Naive B cell (primary cell): ENCODE results near the gene CASP1. TPM values are rescaled to one million over a fixed set of nuclear protein-coding genes. Genes with fewer than 3 reads are reported as not detected.
A peak's percentile ranks its signal among the peaks of the same experiment; 100 is the strongest.
"Not testable (repeated sequence)": the region's sequence is repeated elsewhere in the genome, so short reads cannot be mapped to it uniquely, and the experiment has no call there.

Source experiments
- ATAC-seq, 2 donors: fragments of 150-1000 bp; cut with Tn5 transposase; 2 replicates each; pipeline ENCODE4 v1.10.0; 2021; ENCODE audit warnings: low read depth in 2 of 2, mild to moderate bottlenecking in 2 of 2, moderate library complexity in 2 of 2
- DNase-seq: peaks from one replicate; pipeline ENCODE4 v3.0.0; 2022
- H3K27ac Mint-ChIP-seq, 6 donors: one replicate each; pipeline ENCODE4 v1.8.0; 2020 to 2022; ENCODE audit warnings: mild to moderate bottlenecking in 6 of 6, mixed read lengths in 6 of 6, moderate library complexity in 5 of 6, inconsistent platforms in 2 of 6
- H3K27me3 Mint-ChIP-seq, 3 donors: one replicate each; pipeline ENCODE4 v1.8.0; 2021 to 2022; ENCODE audit warnings: mixed read lengths in 3 of 3, mild to moderate bottlenecking in 1 of 3
- H3K36me3 Mint-ChIP-seq, 2 donors: one replicate each; pipeline ENCODE4 v1.8.0; 2020 to 2022; ENCODE audit warnings: mixed read lengths in 2 of 2, inconsistent platforms in 1 of 2, mild to moderate bottlenecking in 1 of 2
- H3K4me1 Mint-ChIP-seq, 3 donors: one replicate each; pipeline ENCODE4 v1.8.0; 2020 to 2022; ENCODE audit warnings: mixed read lengths in 3 of 3, inconsistent platforms in 1 of 3, mild to moderate bottlenecking in 1 of 3, moderate library complexity in 1 of 3
- H3K4me3 Mint-ChIP-seq, 8 donors: one replicate each; pipeline ENCODE4 v1.8.0; 2020 to 2022; ENCODE audit warnings: mild to moderate bottlenecking in 8 of 8, mixed read lengths in 8 of 8, moderate library complexity in 8 of 8, inconsistent platforms in 2 of 8
- H3K9me3 Mint-ChIP-seq, 7 donors: one replicate each; pipeline ENCODE4 v1.8.0; 2020 to 2022; ENCODE audit warnings: mixed read lengths in 7 of 7, mild to moderate bottlenecking in 5 of 7, inconsistent platforms in 2 of 7, moderate library complexity in 1 of 7
- polyA plus RNA-seq, 6 donors: library from polyadenylated mRNA; unstranded; fragments of 300-500 nt; fragmentation: Illumina TruSeq; gene quantifications; one replicate each; pipeline ENCODE4 v1.2.3, GENCODE V29; 2021; ENCODE audit warnings: low read depth in 6 of 6

The CASP1 gene
- polyA plus RNA-seq, 6 donors from 2014 or later, result 64.3 to 96.3 (median 73.6) TPM

DNA sequence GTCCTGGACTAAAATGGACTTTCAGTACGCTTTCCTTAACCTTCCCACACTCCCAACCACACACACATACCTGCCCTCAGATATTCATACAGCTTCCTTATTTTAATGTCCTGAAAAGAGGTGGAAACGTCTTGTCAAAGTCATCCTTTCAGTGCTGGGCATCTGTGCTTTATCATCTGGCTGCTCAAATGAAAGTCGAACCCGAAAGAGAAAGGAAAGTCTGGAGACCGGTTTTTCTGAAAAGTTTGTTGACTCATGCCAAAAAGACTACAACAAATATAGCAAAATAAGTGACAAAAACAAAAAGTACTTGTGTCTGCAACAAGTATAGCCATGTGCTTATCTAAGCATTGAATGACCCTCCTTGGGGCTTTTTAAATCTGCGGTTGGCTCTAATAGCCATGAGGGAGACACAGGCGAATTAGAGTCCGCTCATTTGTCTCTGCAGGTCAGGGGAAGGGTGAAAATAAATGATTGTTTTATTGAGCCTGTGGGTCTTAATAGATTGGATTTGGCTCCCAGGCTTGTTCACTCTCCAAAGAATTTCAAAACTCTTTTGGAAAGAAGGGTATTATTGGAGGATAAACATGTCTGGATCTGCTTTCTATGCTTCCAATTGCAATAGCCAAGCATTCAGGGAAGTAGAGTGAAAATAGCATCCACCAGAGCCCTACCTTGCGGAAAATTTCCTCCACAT, 28.4 kb upstream of the CASP1 start:
- not testable (repeated sequence) for H3K27me3 Mint-ChIP-seq, H3K36me3 Mint-ChIP-seq, H3K4me1 Mint-ChIP-seq, H3K9me3 Mint-ChIP-seq, H3K27ac Mint-ChIP-seq, H3K4me3 Mint-ChIP-seq, DNase-seq, ATAC-seq

DNA sequence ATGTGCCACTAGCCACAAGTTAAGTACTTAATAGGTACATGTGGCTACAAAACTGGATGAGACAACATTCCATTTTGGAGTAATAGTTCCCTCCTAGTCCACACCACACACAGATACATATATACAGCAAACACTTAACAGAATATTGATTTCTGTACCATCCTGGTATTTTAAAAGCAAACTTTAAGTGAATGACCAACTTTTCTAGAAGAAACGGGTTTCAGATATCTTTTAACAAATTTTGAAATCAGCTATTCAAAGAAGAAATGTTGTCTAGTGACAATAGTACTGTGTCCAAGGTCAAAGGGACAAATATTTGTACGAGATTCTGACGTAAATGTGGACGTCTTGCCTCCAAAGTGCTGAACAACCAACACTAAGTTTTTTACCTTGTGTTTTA, 22.5 kb upstream of the CASP1 start:
- DNase-seq, result no peak
- Mint-ChIP-seq H3K4me1 (no peaks in the 10 kb centered on the region), H3K27ac (no peak overlapping the region), H3K36me3 (no peaks in the 10 kb centered on the region), H3K9me3 (no peaks in the 10 kb centered on the region), H3K27me3 (peaks cover 0 to 7% (median 0%) of the 10 kb centered on the region in 3 donors), H3K4me3 (no peak overlapping the region)
- ATAC-seq, result no peak

DNA sequence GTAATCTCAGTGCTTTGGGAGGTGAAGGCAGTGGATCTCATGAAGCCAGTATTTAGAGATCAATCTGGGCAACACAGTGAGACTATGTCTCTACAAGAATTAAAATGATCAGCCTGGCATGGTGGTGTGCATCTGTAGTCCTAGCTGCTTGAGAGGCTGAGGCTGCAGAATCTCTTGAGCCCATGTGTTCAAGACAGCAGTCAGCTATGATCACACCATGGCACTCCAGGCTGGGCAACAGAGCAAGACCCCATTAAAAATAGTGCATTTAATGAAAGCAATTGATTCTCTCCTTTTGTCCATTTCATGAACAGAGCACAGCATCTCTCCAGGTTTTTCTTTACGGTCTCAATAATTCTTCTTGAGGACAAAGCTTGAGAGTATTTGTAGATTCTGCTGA, 21.5 kb upstream of the CASP1 start:
- no peak for ATAC-seq
- no peaks in the 10 kb centered on the region for H3K36me3 Mint-ChIP-seq
- H3K4me3 Mint-ChIP-seq, result no peak overlapping the region
- H3K9me3 Mint-ChIP-seq, result no peaks in the 10 kb centered on the region
- no peak overlapping the region for H3K27ac Mint-ChIP-seq
- peaks cover 0 to 7% (median 0%) of the 10 kb centered on the region in 3 donors for H3K27me3 Mint-ChIP-seq
- no peaks in the 10 kb centered on the region for H3K4me1 Mint-ChIP-seq
- no peak for DNase-seq

DNA sequence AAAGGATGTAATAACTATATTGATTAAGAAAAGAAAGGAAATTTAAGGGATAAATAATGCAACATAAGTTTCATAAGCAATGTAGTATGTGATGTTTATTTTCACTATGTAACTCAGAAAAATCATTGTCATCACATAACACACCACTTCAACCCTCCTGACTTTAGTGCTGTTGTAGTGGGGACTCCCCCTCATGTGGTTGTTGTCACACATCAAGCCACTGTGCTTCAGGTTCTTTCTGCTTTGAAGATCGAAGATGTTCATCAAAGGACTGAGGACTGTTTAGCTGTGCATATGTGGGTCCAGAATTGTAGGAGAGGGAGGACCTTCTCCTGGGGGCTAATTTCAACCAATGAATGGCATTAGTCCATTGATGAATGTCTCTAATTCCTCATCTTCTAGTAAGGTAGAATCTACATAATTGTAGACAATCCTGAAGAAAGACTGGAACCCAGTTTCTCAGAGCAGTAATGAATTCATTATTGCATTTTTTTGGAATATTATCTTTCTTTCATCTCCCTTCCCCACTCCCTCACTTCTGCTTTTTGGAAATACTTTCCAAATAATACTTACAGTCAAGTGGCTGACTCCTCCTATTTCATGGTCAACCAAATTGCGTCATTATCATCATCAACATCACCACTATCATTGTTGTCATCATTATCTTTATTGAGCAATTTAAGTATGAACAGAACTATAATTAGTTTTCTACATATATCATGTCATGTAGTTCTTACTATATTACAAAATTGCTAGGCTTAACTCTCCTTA, 20.0 kb upstream of the CASP1 start:
- H3K36me3 Mint-ChIP-seq, result no peaks in the 10 kb centered on the region
- H3K4me3 Mint-ChIP-seq, result no peak overlapping the region
- DNase-seq (no peak), ATAC-seq (no peak)
- no peaks in the 10 kb centered on the region for H3K4me1 Mint-ChIP-seq
- H3K27ac Mint-ChIP-seq, result no peak overlapping the region
- no peaks in the 10 kb centered on the region for H3K9me3 Mint-ChIP-seq
- H3K27me3 Mint-ChIP-seq, result peaks cover 0 to 7% (median 0%) of the 10 kb centered on the region in 3 donors

DNA sequence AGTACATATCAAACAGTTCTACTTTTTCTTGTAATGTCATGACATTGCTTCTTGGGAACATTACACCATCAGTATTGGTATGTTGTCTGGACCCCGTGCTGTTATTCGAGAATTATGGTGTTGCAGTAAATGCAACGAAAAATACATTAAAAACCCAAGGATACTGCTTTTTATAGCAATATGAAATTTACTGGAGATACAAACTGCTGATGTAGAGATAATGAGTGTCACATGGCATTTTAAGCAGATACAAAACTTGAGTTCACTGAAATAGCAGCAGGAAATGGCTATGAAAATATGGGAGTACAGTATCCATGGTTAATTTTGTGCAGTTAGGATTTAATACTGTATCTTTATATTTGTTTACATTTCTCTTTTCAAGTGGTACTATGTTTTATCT, 17.5 kb upstream of the CASP1 start:
- no peak for DNase-seq
- Mint-ChIP-seq H3K9me3 (no peaks in the 10 kb centered on the region), H3K4me3 (no peak overlapping the region), H3K36me3 (no peaks in the 10 kb centered on the region), H3K27me3 (peaks cover 0 to 7% (median 0%) of the 10 kb centered on the region in 3 donors), H3K27ac (no peak overlapping the region), H3K4me1 (no peaks in the 10 kb centered on the region)
- no peak for ATAC-seq

DNA sequence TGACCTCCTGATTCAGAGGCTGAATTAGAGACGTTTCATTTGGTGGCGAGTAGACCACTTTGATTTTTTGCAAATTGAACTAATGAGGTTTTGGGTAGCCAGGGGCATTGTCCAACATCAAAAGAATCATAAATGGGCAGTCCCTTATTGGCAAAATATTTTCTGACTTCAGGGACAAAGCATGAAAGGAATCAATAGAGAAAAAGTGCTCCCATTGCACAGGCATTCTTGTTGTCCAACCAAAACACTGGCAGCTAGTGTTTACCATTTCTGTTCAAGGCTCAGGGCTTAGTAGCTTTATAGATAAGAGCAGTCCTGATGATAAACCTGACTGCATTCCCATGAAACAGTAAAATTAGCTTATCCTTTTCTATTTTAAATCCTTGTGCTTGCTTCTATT, 16.6 kb upstream of the CASP1 start:
- H3K4me3 Mint-ChIP-seq, result no peak overlapping the region
- no peak overlapping the region for H3K27ac Mint-ChIP-seq
- H3K4me1 Mint-ChIP-seq, result no peaks in the 10 kb centered on the region
- DNase-seq (no peak), ATAC-seq (no peak)
- H3K36me3 Mint-ChIP-seq, result no peaks in the 10 kb centered on the region
- peaks cover 0 to 2% (median 0%) of the 10 kb centered on the region in 3 donors for H3K27me3 Mint-ChIP-seq
- no peaks in the 10 kb centered on the region for H3K9me3 Mint-ChIP-seq

DNA sequence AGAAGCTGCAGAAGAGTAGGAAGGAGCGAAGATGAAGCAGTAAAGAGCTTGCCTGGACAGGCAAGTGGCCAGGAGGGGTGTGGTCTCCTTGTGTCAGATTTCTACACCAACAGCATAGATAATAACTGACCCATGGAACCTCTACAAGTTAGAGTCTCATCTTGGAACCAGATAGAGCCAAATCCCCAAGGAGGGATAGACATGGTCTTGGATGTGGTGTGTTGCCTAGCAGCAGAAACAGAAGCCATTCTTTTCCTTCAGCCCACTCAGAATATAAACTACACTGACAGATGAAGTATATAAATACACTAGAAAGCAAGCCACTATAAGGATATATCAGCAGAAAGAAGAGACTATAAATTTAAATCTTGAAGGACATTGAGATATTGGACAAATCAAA, 14.5 kb upstream of the CASP1 start:
- Mint-ChIP-seq H3K9me3 (no peaks in the 10 kb centered on the region), H3K27me3 (no peaks in the 10 kb centered on the region), H3K4me3 (no peak overlapping the region), H3K36me3 (no peaks in the 10 kb centered on the region), H3K4me1 (peaks cover 13 to 15% (median 14%) of the 10 kb centered on the region in 3 donors), H3K27ac (no peak overlapping the region)
- no peak for ATAC-seq
- no peak for DNase-seq

DNA sequence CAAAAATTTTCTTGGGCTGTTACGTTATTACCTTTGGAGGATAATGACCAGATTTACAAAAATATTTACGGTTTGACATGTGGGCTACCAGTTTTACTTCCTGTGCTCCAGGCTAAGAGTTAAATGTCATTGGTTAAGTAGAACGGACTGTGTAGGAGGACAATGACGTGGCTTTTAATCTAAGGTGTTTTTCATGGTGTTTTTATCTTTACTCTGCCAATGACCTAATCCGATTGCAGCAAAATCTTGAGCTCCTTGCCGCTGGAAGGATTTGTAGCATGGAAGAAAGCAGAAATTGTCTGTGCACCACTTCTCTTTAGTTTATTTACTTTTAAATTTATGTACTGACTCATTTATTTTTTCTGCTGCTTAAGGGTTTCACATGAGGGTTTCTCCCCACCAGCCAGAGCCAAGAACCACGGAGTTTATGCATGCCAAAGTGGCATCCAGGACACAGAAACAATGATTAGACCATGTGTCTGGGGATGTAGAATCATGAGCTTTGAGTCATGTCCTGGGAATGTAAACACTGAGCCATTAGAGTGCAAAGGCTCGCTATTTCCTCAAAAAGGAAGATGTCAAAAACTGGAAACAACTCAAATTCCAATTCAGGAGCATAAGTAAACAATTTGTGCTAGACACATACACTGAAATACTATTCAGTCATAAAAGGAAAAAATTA, 12.1 kb upstream of the CASP1 start:
- peak overlapping the region in 2 of 6 donors; percentile 7 to 47 for H3K27ac Mint-ChIP-seq
- no peaks in the 10 kb centered on the region for H3K27me3 Mint-ChIP-seq
- H3K4me1 Mint-ChIP-seq, result peaks cover 32 to 37% (median 32%) of the 10 kb centered on the region in 3 donors
- DNase-seq (no peak), ATAC-seq (no peak)
- H3K4me3 Mint-ChIP-seq, result no peak overlapping the region
- H3K36me3 Mint-ChIP-seq, result peaks cover 5 to 8% of the 10 kb centered on the region in 2 donors
- no peaks in the 10 kb centered on the region for H3K9me3 Mint-ChIP-seq

DNA sequence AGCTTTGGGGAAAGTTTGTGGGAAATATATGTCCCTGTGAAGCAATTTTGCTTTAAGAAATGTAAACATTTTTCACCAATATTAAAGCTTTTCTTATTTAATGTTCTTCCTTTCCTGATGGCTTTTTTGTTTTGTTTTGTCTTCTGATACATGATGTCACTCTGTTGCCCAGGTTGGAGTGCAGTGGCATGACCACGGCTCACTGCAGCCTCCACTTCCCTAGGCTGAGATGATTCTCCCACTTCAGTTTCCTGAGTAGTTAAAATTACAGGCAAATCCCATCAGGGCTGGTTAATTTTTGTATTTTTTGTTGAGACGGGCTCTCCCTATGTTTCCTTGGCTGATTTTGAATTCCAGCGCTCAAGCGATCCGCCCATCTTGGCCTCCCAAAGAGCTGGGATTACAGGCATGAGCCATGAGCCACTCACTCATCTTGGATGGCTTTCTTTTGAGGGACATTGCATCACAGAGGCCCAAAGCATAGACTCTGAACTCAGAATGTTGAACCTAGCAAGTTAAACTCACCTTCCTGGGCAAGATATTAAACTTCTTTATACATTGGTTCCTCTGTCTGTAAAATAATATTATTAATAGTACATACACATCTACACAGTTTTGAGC, 10.8 kb upstream of the CASP1 start:
- Mint-ChIP-seq H3K27me3 (no peaks in the 10 kb centered on the region), H3K4me3 (peak overlapping the region; percentile 47 to 98 (median 77)), H3K4me1 (peaks cover 37 to 46% (median 42%) of the 10 kb centered on the region in 3 donors), H3K36me3 (peaks cover 17 to 20% of the 10 kb centered on the region in 2 donors), H3K9me3 (no peaks in the 10 kb centered on the region), H3K27ac (peak overlapping the region in 4 of 6 donors; percentile 54 to 93 (median 80))
- ATAC-seq (no peak), DNase-seq (no peak)

DNA sequence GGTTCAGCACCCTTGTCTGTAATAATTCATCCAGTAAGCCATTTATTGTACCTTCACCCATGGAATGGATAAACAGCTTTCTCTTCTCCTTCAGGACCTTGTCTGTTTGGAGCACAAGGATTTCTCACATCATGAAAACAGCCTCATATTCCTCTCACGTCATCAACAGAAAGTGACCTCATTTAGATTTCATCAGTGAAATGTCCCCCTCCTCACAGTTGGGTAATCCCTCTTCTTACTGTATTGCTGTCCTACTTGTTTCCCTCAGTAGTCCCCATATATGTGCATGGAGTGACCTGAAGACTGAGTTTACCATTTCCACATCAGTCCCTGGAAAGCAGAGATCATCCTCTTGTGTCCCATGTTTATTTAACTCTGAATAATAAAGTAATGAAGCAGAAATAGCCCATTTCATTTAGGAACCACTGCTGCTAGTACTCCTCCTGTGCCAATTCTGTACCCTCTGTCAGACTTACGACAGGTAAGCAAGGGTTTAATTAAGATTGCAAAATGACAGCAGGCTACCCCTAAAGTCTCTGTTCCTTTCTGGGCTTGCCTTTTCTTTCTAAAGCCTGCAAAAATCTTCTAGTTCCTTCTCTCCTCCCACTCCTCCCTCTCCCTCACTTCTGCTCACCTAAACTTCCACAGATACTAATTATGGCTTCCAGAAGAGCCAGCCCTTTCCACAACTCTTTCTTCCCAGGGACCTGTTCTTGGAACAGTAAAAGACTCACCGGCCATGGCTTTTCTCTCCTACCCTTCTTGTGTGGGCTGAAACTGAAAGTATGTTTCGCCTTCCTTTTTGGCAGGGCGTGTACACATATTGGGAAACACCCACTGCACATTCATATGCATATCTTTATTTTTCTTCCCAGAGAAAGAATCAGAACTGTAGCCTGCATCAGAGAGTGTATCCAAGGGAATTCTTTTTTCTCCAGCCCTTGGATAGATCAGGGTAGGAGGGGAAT, 9.9 kb upstream of the CASP1 start, which contains the start of gene CARD16:
TSS of gene CARD16 (minus strand) at position 779 of the 968 bp plus-strand sequence. CDS start at position 741, 38 bp downstream.
- not testable (repeated sequence) for H3K27me3 Mint-ChIP-seq, H3K9me3 Mint-ChIP-seq
- H3K4me3 Mint-ChIP-seq, result peak within 1 kb of the TSS; percentile 85 to 98 (median 96)
- DNase-seq (peak; percentile 38), ATAC-seq (peak; percentile 98)
- peak within 1 kb of the TSS; percentile 93 to 99 (median 96) for H3K27ac Mint-ChIP-seq
- peaks cover 24 to 28% of the 10 kb centered on the region in 2 donors for H3K36me3 Mint-ChIP-seq
- peaks cover 39 to 46% (median 45%) of the 10 kb centered on the region in 3 donors for H3K4me1 Mint-ChIP-seq

DNA sequence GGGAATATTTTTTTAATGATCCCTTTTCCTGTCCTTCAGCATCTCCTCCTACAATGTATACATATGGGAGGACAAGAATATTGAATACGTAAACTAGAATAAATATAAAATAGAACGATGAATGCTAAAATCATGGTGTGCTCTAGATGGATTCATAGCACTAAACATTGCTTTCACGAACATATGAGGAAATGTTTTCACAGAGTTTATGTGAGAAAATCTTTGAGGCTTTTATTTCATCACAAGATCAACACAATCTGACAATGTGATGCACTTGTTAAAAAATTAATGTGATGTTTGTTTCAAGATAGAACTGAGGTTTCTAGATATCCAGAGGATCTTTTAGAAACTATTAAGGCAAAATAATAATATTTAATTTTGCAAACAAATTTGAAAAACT, 7.2 kb upstream of the CASP1 start:
- Mint-ChIP-seq H3K4me3 (peak overlapping the region in 6 of 8 donors; percentile 22 to 98 (median 89)), H3K4me1 (peaks cover 41 to 52% (median 46%) of the 10 kb centered on the region in 3 donors), H3K9me3 (peaks cover 0 to 9% (median 0%) of the 10 kb centered on the region in 7 donors), H3K36me3 (peaks cover 39 to 42% of the 10 kb centered on the region in 2 donors), H3K27ac (no peak overlapping the region), H3K27me3 (no peaks in the 10 kb centered on the region)
- no peak for ATAC-seq
- DNase-seq, result no peak

DNA sequence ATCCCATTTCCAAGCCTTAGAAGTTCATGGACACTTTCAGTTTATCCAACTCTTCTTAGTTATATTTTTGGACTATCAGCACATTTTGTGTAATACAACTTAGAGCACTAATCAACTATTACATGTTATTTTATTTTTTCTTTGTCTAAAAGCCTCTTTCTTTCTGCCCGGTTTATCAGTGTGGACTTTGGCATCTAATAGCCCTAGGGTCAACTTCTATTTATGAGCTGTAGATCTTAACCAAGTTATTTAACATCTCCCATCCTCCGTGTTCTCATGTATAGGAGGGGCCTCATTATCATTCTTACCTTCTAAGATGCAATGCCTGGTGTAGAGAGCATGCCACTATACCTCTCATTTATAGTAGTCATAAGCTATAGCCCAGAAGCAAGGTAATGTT, 5.8 kb upstream of the CASP1 start:
- Mint-ChIP-seq H3K27ac (no peak overlapping the region), H3K36me3 (peaks cover 42 to 47% of the 10 kb centered on the region in 2 donors), H3K4me1 (peaks cover 45 to 51% (median 48%) of the 10 kb centered on the region in 3 donors), H3K9me3 (peaks cover 0 to 9% (median 0%) of the 10 kb centered on the region in 7 donors), H3K27me3 (no peaks in the 10 kb centered on the region), H3K4me3 (no peak overlapping the region)
- no peak for DNase-seq
- ATAC-seq, result no peak
